HEK293T (cell line): ENCODE results near the gene TMTC4.

Source experiments
- ARNT ChIP-seq: fragments of 450-650 bp; IDR thresholded peaks from 2 replicates; pipeline ENCODE4 v1.6.1; 2017; ENCODE audit warnings: mild to moderate bottlenecking
- BHLHE40 ChIP-seq: fragments of 450-650 bp; IDR thresholded peaks from 2 replicates; pipeline ENCODE4 v1.6.1; 2016; ENCODE audit warnings: mild to moderate bottlenecking, moderate library complexity, borderline replicate concordance
- FOXM1 ChIP-seq: fragments of 450-650 bp; IDR thresholded peaks from 2 replicates; pipeline ENCODE4 v1.6.1; 2017; ENCODE audit warnings: mild to moderate bottlenecking, borderline replicate concordance
- TF ChIP-seq, protein P1 (sequence below): fragments of 450-650 bp; IDR thresholded peaks from 2 replicates; pipeline ENCODE4 v1.6.1; 2016

DNA sequence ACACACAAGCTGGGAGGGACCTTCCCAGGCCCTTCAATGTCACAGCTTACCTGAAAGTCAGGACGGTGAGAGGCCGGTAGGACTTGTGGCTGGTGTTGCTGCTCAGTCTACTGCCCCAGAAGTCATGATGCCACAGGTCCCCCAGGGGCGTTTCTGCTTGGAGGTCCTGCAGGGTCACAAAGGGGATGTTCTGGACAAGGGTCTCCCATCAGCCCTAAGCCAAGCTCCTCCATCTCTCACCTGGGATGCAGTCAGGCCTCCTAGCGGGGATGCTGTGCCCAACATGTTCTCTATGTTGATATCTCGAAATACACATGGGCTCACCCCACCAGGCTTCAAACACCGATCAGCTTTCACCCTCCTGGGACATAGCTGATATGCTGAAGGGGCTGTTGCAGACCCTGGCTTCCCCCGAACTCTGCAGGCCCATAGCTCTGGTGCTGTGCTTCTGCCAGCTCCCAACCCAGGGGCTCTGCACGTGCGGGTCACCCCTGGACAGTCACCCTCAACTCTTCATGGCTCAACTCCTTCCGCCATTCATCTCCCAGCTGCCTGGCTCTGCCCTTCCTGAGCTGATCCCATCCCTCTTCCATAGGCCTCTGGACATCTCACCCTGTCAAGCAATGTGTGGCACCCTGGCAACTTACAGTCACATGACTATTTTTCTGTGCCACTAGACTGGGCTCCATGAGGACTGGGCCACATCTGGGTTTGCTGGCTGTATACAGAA is 10.3 kb downstream of the TMTC4 start:
- TF ChIP-seq ARNT = no peak
- no peak for TF ChIP-seq BHLHE40
- TF ChIP-seq, protein P1, sequence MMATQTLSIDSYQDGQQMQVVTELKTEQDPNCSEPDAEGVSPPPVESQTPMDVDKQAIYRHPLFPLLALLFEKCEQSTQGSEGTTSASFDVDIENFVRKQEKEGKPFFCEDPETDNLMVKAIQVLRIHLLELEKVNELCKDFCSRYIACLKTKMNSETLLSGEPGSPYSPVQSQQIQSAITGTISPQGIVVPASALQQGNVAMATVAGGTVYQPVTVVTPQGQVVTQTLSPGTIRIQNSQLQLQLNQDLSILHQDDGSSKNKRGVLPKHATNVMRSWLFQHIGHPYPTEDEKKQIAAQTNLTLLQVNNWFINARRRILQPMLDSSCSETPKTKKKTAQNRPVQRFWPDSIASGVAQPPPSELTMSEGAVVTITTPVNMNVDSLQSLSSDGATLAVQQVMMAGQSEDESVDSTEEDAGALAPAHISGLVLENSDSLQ = no peak
- TF ChIP-seq FOXM1 = no peak
